Breast epithelium (tissue), 3 donors: ENCODE measurements around the gene C1orf21.

Source experiments
- CTCF ChIP-seq, 3 donors: fragments of 450-650 bp; IDR thresholded peaks; one replicate each; pipeline ENCODE4 v1.5.1; 2016 to 2017; ENCODE audit warnings: antibody characterized with exemption in 3 of 3, mild to moderate bottlenecking in 3 of 3, moderate library complexity in 3 of 3
- POLR2A ChIP-seq: fragments of 450-650 bp; IDR thresholded peaks from one replicate; pipeline ENCODE4 v1.6.1; 2016; ENCODE audit warnings: antibody characterized with exemption, mild to moderate bottlenecking, moderate library complexity
- POLR2AphosphoS5 ChIP-seq, 3 donors: sonication (generic); formaldehyde crosslinking; IDR thresholded peaks; one replicate each; pipeline ENCODE4 v1.6.1; 2017; ENCODE audit warnings: antibody characterized with exemption in 3 of 3

- no peak for TF ChIP-seq CTCF (IDR thresholded peaks at IDR 0.05)
- no peak for TF ChIP-seq POLR2AphosphoS5 (IDR thresholded peaks at IDR 0.05)
- no peak for TF ChIP-seq POLR2A
Observed at GRCh38 chr1:184463680-184464079, 76.9 kb downstream of the C1orf21 start.
